Hair follicle dermal papilla cell (primary cell): ENCODE measurements around the gene AMZ2. TPM values are rescaled to one million over a fixed set of nuclear protein-coding genes. Genes with fewer than 3 reads are reported as not detected.

Experiments used
- total RNA-seq: library from RNA; depleted of rRNA; stranded (reverse); fragments of >200 nt; gene quantifications from 2 replicates; pipeline ENCODE4 v1.2.3, GENCODE V29; 2012

AMZ2 gene, protein sequence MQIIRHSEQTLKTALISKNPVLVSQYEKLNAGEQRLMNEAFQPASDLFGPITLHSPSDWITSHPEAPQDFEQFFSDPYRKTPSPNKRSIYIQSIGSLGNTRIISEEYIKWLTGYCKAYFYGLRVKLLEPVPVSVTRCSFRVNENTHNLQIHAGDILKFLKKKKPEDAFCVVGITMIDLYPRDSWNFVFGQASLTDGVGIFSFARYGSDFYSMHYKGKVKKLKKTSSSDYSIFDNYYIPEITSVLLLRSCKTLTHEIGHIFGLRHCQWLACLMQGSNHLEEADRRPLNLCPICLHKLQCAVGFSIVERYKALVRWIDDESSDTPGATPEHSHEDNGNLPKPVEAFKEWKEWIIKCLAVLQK
- total RNA-seq: 75.1 and 77.7 TPM in 2 replicates

GRCh38 chr17:68247445-68248198 lies at the start of gene AMZ2:
Gene AMZ2 (plus strand): TSS chr17:68248043. CDS start chr17:68250188, 2,145 bp downstream.

GRCh38 chr17:68290955-68291835 lies 43.4 kb downstream of the AMZ2 start, which contains the start of the genes ARSG and SLC16A6:
Gene ARSG (plus strand): TSS chr17:68291495. CDS start chr17:68307494, 15,999 bp downstream.
Gene SLC16A6 (minus strand): TSS chr17:68291127. CDS start chr17:68278320, 12,807 bp downstream.

Other genes with a start within 250 kb of the AMZ2 start
- 59.1 and 68.4 TPM in 2 replicates for gene KPNA2, start 212.3 kb upstream of the AMZ2 start, total RNA-seq
- gene SLC16A6, start 43.1 kb downstream of the AMZ2 start, total RNA-seq: 0.61 and 3.4 TPM in 2 replicates
- gene ARSG, start 43.5 kb downstream of the AMZ2 start, total RNA-seq: 6.8 and 7.4 TPM in 2 replicates
- 198 and 241 TPM in 2 replicates for gene WIPI1, start 209.5 kb downstream of the AMZ2 start, total RNA-seq